PFSK-1 (cell line): ENCODE measurements around the gene VAV2.

Source experiments
- POLR2AphosphoS5 ChIP-seq: IDR thresholded peaks from 2 replicates; pipeline ENCODE4 v1.6.1; 2012; ENCODE audit warnings: low read depth, mild to moderate bottlenecking, control low read depth, low read length, moderate library complexity
- REST ChIP-seq, 2 experiments: IDR thresholded peaks; 2 replicates each; pipeline versions ENCODE4 v1.6.1 to v1.8.0; 2011 to 2012; ENCODE audit warnings: low read depth in 2 of 2, low read length in 2 of 2, control low read depth in 1 of 2, inconsistent platforms in 1 of 2, mild to moderate bottlenecking in 1 of 2, moderate library complexity in 1 of 2; ENCODE audit not compliant: insufficient read depth in 1 of 2
- SIN3A ChIP-seq: IDR thresholded peaks from 2 replicates; pipeline ENCODE4 v1.6.1; 2012; ENCODE audit warnings: mild to moderate bottlenecking, low read length, moderate library complexity, borderline replicate concordance; ENCODE audit not compliant: insufficient read depth
- TAF1 ChIP-seq: IDR thresholded peaks from 2 replicates; pipeline ENCODE4 v1.6.1; 2012; ENCODE audit warnings: low read length, control low read depth, borderline replicate concordance; ENCODE audit not compliant: insufficient read depth

- no peak for TF ChIP-seq POLR2AphosphoS5
- TF ChIP-seq TAF1: no peak
- no peak for TF ChIP-seq SIN3A
- TF ChIP-seq REST (IDR thresholded peaks at IDR 0.05; ENCODE audit: insufficient read depth in 1 of 2, low read depth in 2 of 2, low read length in 2 of 2): no peak
These were observed 114.8 kb downstream of the VAV2 start for GRCh38 chr9:133877327-133877726.
